ENCODE results near the gene MC4R. TPM values are rescaled to one million over a fixed set of nuclear protein-coding genes. Genes with fewer than 3 reads are reported as not detected.

The MC4R gene
- total RNA-seq, 1 experiment from 2014 or later = not detected

DNA sequence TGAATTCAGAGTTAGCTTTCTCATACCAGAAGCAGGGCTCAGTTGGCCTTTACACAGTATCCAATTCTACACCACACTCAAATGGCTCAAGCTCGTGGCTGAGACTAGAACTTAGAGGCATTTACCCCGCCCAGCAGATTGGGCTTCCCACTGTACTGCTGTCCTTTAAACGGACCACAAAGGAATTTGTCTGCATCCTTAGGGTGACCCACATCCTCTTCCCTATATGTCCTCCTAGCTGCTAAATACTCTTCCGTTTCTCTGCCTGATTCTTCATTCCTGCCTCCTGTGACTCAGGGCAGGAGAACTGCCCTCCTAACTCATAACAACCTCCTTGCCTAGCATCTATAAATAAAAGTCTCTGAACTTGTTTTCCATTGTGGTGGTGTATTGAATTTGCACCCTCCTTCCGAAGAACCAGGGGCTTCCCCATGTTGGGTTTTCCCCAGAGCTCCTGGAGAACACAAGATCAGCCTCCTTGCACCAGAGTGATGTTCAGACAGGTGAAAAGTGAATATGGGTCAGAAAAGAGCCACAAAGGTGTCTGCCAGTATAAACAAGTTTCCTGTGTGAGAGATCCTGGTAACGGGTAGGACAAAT, 32.0 kb upstream of the MC4R start:
- no peak for DNase-seq (ENCODE audit: low spot score)
- no peaks in the 10 kb centered on the region for H3K36me3 Mint-ChIP-seq
- no peak for ATAC-seq
- no peak overlapping the region for H3K4me3 Mint-ChIP-seq
- H3K4me1 Mint-ChIP-seq = peaks cover 10% of the 10 kb centered on the region
- TF ChIP-seq CREB1 (CRISPR knock-in tag; IDR thresholded peaks at IDR 0.05) = no peak
- no peak for TF ChIP-seq FOXJ3 (CRISPR knock-in tag; IDR thresholded peaks at IDR 0.05; ENCODE audit: borderline replicate concordance)
- no peak for TF ChIP-seq ZNF317 (CRISPR knock-in tag; IDR thresholded peaks at IDR 0.05; ENCODE audit: borderline replicate concordance, low read depth)
- no peak for TF ChIP-seq ZNF219 (CRISPR knock-in tag; IDR thresholded peaks at IDR 0.05; ENCODE audit: borderline replicate concordance)
- TF ChIP-seq JUN (CRISPR knock-in tag; IDR thresholded peaks at IDR 0.05) = no peak
- TF ChIP-seq, protein P1, sequence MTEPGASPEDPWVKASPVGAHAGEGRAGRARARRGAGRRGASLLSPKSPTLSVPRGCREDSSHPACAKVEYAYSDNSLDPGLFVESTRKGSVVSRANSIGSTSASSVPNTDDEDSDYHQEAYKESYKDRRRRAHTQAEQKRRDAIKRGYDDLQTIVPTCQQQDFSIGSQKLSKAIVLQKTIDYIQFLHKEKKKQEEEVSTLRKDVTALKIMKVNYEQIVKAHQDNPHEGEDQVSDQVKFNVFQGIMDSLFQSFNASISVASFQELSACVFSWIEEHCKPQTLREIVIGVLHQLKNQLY (CRISPR knock-in tag; IDR thresholded peaks at IDR 0.05) = no peak
- TF ChIP-seq, protein P2, sequence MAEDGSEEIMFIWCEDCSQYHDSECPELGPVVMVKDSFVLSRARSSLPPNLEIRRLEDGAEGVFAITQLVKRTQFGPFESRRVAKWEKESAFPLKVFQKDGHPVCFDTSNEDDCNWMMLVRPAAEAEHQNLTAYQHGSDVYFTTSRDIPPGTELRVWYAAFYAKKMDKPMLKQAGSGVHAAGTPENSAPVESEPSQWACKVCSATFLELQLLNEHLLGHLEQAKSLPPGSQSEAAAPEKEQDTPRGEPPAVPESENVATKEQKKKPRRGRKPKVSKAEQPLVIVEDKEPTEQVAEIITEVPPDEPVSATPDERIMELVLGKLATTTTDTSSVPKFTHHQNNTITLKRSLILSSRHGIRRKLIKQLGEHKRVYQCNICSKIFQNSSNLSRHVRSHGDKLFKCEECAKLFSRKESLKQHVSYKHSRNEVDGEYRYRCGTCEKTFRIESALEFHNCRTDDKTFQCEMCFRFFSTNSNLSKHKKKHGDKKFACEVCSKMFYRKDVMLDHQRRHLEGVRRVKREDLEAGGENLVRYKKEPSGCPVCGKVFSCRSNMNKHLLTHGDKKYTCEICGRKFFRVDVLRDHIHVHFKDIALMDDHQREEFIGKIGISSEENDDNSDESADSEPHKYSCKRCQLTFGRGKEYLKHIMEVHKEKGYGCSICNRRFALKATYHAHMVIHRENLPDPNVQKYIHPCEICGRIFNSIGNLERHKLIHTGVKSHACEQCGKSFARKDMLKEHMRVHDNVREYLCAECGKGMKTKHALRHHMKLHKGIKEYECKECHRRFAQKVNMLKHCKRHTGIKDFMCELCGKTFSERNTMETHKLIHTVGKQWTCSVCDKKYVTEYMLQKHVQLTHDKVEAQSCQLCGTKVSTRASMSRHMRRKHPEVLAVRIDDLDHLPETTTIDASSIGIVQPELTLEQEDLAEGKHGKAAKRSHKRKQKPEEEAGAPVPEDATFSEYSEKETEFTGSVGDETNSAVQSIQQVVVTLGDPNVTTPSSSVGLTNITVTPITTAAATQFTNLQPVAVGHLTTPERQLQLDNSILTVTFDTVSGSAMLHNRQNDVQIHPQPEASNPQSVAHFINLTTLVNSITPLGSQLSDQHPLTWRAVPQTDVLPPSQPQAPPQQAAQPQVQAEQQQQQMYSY (CRISPR knock-in tag; IDR thresholded peaks at IDR 0.05) = no peak
- TF ChIP-seq ZNF396 (CRISPR knock-in tag; IDR thresholded peaks at IDR 0.05; ENCODE audit: borderline replicate concordance) = no peak
- no peak for TF ChIP-seq ELF4 (CRISPR knock-in tag; IDR thresholded peaks at IDR 0.05; ENCODE audit: low read depth)
- TF ChIP-seq, protein P3, sequence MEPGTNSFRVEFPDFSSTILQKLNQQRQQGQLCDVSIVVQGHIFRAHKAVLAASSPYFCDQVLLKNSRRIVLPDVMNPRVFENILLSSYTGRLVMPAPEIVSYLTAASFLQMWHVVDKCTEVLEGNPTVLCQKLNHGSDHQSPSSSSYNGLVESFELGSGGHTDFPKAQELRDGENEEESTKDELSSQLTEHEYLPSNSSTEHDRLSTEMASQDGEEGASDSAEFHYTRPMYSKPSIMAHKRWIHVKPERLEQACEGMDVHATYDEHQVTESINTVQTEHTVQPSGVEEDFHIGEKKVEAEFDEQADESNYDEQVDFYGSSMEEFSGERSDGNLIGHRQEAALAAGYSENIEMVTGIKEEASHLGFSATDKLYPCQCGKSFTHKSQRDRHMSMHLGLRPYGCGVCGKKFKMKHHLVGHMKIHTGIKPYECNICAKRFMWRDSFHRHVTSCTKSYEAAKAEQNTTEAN (CRISPR knock-in tag; IDR thresholded peaks at IDR 0.05) = no peak
- TF ChIP-seq ZNF416 (CRISPR knock-in tag; IDR thresholded peaks at IDR 0.05) = no peak
- TF ChIP-seq IRF2 (CRISPR knock-in tag; IDR thresholded peaks at IDR 0.05; ENCODE audit: borderline replicate concordance, low read depth) = no peak
- no peaks in the 10 kb centered on the region for H3K27me3 Mint-ChIP-seq (ENCODE audit: low read depth)
- POLR2A ChIA-PET = no interaction called here
- H3K27ac Mint-ChIP-seq = no peak overlapping the region
- H3K9me3 Mint-ChIP-seq = no peaks in the 10 kb centered on the region
- CTCF ChIA-PET = no interaction called here

DNA sequence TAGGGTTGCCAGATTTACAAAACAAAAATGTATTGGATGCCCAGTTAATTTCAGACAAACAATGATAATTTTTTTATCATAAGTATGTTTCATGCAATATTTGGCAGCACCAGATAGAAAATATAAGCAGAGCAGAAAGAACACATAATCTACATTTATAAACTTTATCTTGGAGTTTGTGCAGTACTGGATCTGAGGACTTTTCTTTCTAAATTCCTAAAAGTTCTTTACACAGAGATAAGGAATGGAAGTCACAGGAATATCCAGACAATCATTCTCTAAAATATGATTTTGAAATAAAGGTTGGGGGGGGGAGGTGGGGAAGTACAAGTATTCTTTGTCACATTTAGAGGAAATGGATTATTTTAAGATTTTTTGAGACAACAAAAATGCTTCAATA, 28.8 kb upstream of the MC4R start:
- no peaks in the 10 kb centered on the region for H3K9me3 Mint-ChIP-seq
- no peak overlapping the region for H3K27ac Mint-ChIP-seq
- H3K4me3 Mint-ChIP-seq = no peak overlapping the region
- no peak for ATAC-seq
- H3K36me3 Mint-ChIP-seq = no peaks in the 10 kb centered on the region
- no peaks in the 10 kb centered on the region for H3K27me3 Mint-ChIP-seq (ENCODE audit: low read depth)
- ChIA-PET CTCF (no interaction called here), POLR2A (no interaction called here)
- no peak for DNase-seq (ENCODE audit: low spot score)
- H3K4me1 Mint-ChIP-seq = no peaks in the 10 kb centered on the region
- TF ChIP-seq, protein P4, sequence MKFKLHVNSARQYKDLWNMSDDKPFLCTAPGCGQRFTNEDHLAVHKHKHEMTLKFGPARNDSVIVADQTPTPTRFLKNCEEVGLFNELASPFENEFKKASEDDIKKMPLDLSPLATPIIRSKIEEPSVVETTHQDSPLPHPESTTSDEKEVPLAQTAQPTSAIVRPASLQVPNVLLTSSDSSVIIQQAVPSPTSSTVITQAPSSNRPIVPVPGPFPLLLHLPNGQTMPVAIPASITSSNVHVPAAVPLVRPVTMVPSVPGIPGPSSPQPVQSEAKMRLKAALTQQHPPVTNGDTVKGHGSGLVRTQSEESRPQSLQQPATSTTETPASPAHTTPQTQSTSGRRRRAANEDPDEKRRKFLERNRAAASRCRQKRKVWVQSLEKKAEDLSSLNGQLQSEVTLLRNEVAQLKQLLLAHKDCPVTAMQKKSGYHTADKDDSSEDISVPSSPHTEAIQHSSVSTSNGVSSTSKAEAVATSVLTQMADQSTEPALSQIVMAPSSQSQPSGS (CRISPR knock-in tag; IDR thresholded peaks at IDR 0.05; ENCODE audit: borderline replicate concordance, low read depth) = no peak
- TF ChIP-seq ZNF263 (CRISPR knock-in tag; IDR thresholded peaks at IDR 0.05; ENCODE audit: low read depth) = no peak
- no peak for TF ChIP-seq JUN (CRISPR knock-in tag; IDR thresholded peaks at IDR 0.05)
- TF ChIP-seq, protein P5, sequence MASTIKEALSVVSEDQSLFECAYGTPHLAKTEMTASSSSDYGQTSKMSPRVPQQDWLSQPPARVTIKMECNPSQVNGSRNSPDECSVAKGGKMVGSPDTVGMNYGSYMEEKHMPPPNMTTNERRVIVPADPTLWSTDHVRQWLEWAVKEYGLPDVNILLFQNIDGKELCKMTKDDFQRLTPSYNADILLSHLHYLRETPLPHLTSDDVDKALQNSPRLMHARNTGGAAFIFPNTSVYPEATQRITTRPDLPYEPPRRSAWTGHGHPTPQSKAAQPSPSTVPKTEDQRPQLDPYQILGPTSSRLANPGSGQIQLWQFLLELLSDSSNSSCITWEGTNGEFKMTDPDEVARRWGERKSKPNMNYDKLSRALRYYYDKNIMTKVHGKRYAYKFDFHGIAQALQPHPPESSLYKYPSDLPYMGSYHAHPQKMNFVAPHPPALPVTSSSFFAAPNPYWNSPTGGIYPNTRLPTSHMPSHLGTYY (CRISPR knock-in tag; IDR thresholded peaks at IDR 0.05) = no peak
- TF ChIP-seq ZNF416 (CRISPR knock-in tag; IDR thresholded peaks at IDR 0.05) = no peak
- TF ChIP-seq, protein P6, sequence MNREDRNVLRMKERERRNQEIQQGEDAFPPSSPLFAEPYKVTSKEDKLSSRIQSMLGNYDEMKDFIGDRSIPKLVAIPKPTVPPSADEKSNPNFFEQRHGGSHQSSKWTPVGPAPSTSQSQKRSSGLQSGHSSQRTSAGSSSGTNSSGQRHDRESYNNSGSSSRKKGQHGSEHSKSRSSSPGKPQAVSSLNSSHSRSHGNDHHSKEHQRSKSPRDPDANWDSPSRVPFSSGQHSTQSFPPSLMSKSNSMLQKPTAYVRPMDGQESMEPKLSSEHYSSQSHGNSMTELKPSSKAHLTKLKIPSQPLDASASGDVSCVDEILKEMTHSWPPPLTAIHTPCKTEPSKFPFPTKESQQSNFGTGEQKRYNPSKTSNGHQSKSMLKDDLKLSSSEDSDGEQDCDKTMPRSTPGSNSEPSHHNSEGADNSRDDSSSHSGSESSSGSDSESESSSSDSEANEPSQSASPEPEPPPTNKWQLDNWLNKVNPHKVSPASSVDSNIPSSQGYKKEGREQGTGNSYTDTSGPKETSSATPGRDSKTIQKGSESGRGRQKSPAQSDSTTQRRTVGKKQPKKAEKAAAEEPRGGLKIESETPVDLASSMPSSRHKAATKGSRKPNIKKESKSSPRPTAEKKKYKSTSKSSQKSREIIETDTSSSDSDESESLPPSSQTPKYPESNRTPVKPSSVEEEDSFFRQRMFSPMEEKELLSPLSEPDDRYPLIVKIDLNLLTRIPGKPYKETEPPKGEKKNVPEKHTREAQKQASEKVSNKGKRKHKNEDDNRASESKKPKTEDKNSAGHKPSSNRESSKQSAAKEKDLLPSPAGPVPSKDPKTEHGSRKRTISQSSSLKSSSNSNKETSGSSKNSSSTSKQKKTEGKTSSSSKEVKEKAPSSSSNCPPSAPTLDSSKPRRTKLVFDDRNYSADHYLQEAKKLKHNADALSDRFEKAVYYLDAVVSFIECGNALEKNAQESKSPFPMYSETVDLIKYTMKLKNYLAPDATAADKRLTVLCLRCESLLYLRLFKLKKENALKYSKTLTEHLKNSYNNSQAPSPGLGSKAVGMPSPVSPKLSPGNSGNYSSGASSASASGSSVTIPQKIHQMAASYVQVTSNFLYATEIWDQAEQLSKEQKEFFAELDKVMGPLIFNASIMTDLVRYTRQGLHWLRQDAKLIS (CRISPR knock-in tag; IDR thresholded peaks at IDR 0.05; ENCODE audit: borderline replicate concordance) = no peak
- no peak for TF ChIP-seq SMAD4 (CRISPR knock-in tag; IDR thresholded peaks at IDR 0.05)
- TF ChIP-seq JAZF1 (CRISPR knock-in tag; IDR thresholded peaks at IDR 0.05) = no peak
- TF ChIP-seq, protein P7, sequence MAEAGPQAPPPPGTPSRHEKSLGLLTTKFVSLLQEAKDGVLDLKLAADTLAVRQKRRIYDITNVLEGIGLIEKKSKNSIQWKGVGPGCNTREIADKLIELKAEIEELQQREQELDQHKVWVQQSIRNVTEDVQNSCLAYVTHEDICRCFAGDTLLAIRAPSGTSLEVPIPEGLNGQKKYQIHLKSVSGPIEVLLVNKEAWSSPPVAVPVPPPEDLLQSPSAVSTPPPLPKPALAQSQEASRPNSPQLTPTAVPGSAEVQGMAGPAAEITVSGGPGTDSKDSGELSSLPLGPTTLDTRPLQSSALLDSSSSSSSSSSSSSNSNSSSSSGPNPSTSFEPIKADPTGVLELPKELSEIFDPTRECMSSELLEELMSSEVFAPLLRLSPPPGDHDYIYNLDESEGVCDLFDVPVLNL (CRISPR knock-in tag; IDR thresholded peaks at IDR 0.05; ENCODE audit: borderline replicate concordance, low read depth) = no peak
- no peak for TF ChIP-seq NFATC4 (CRISPR knock-in tag; IDR thresholded peaks at IDR 0.05)

All from WTC11 (cell line).